Measurements from ENCODE around the gene RAB37. TPM values are rescaled to one million over a fixed set of nuclear protein-coding genes. Genes with fewer than 3 reads are reported as not detected.

Gene RAB37
- total RNA-seq, 4 donors from 2014 or later: 0.24 to 3.7 (median 0.43) TPM

- H3K27me3 ChIP-seq: peaks cover 16 to 28% (median 27%) of the 10 kb centered on the region in 3 donors
- DNase-seq (no peak), ATAC-seq (no peak)
- H3K36me3 ChIP-seq: no peaks in the 10 kb centered on the region
- intact Hi-C loops (cut with DNase I; ENCODE audit: low total_unique reads): no loop called here
- no peak overlapping the region for H3K4me3 ChIP-seq
- in situ Hi-C loops (cut with MboI; ENCODE audit: low sequenced_read_pairs in 4 of 4): no loop called here
- no peak overlapping the region for H3K27ac ChIP-seq
- no peak for TF ChIP-seq POLR2A (IDR thresholded peaks at IDR 0.05)
- TF ChIP-seq CTCF (IDR thresholded peaks at IDR 0.05 in 4 of 5, conservative IDR thresholded peaks at IDR 0.05 in 1 of 5): no peak
- no peaks in the 10 kb centered on the region for H3K4me1 ChIP-seq
- H3K9me3 ChIP-seq: no peaks in the 10 kb centered on the region
These were observed 6.3 kb upstream of the RAB37 start for GRCh38 chr17:74730491-74731346.

GRCh38 chr17:74731347-74731605 is 5.8 kb upstream of the RAB37 start:
- in situ Hi-C loops (cut with MboI; ENCODE audit: low sequenced_read_pairs in 4 of 4): no loop called here
- TF ChIP-seq POLR2A (IDR thresholded peaks at IDR 0.05) (no peak), CTCF (IDR thresholded peaks at IDR 0.05 in 4 of 5, conservative IDR thresholded peaks at IDR 0.05 in 1 of 5) (no peak)
- H3K27me3 ChIP-seq: peaks cover 19 to 34% (median 33%) of the 10 kb centered on the region in 3 donors

GRCh38 chr17:74732042-74732867 is 4.8 kb upstream of the RAB37 start:
- Histone ChIP-seq H3K36me3 (no peaks in the 10 kb centered on the region), H3K4me1 (peaks cover 0 to 6% of the 10 kb centered on the region in 2 donors), H3K9me3 (no peaks in the 10 kb centered on the region), H3K4me3 (no peak overlapping the region), H3K27me3 (peaks cover 27 to 43% (median 42%) of the 10 kb centered on the region in 3 donors), H3K27ac (no peak overlapping the region)
- ATAC-seq: no peak
- no peak for TF ChIP-seq CTCF (IDR thresholded peaks at IDR 0.05 in 4 of 5, conservative IDR thresholded peaks at IDR 0.05 in 1 of 5)
- TF ChIP-seq POLR2A (IDR thresholded peaks at IDR 0.05): no peak
- DNase-seq: no peak
- in situ Hi-C loops (cut with MboI; ENCODE audit: low sequenced_read_pairs in 4 of 4): no loop called here
- intact Hi-C loops (cut with DNase I; ENCODE audit: low total_unique reads): no loop called here

More at GRCh38 chr17:74731347-74731605, 5.8 kb upstream of the RAB37 start:
- Histone ChIP-seq H3K9me3 (no peaks in the 10 kb centered on the region), H3K4me1 (no peaks in the 10 kb centered on the region), H3K27ac (no peak overlapping the region), H3K36me3 (no peaks in the 10 kb centered on the region), H3K4me3 (no peak overlapping the region)
- intact Hi-C loops (cut with DNase I; ENCODE audit: low total_unique reads): no loop called here
- ATAC-seq: no peak
- no peak for DNase-seq

- Histone ChIP-seq H3K27ac (no peak overlapping the region), H3K27me3 (peaks cover 40 to 56% (median 55%) of the 10 kb centered on the region in 3 donors), H3K4me3 (no peak overlapping the region), H3K9me3 (no peaks in the 10 kb centered on the region), H3K36me3 (no peaks in the 10 kb centered on the region), H3K4me1 (peaks cover 0 to 12% of the 10 kb centered on the region in 2 donors)
- intact Hi-C loops (cut with DNase I; ENCODE audit: low total_unique reads): no loop called here
- no peak for TF ChIP-seq POLR2A (IDR thresholded peaks at IDR 0.05)
- no peak for TF ChIP-seq CTCF (IDR thresholded peaks at IDR 0.05 in 4 of 5, conservative IDR thresholded peaks at IDR 0.05 in 1 of 5)
- ATAC-seq (no peak), DNase-seq (no peak)
- in situ Hi-C loops (cut with MboI; ENCODE audit: low sequenced_read_pairs in 4 of 4): no loop called here
These were observed 3.5 kb upstream of the RAB37 start for GRCh38 chr17:74733365-74734122.

Measured in gastrocnemius medialis (tissue), 4 donors.